GM18858 (cell line): ENCODE measurements around the gene GRK1.

Source experiments
- ATAC-seq: cut with Tn5 transposase; IDR thresholded peaks from one replicate; pipeline ENCODE4 v1.9.1; 2021; ENCODE audit not compliant: unreplicated experiment

The GRK1 gene

GRCh38 chr13:113649212-113649611 is 17.8 kb upstream of the GRK1 start:
- ATAC-seq: no peak

GRCh38 chr13:113650275-113650674 is 16.7 kb upstream of the GRK1 start:
- no peak for ATAC-seq

DNA sequence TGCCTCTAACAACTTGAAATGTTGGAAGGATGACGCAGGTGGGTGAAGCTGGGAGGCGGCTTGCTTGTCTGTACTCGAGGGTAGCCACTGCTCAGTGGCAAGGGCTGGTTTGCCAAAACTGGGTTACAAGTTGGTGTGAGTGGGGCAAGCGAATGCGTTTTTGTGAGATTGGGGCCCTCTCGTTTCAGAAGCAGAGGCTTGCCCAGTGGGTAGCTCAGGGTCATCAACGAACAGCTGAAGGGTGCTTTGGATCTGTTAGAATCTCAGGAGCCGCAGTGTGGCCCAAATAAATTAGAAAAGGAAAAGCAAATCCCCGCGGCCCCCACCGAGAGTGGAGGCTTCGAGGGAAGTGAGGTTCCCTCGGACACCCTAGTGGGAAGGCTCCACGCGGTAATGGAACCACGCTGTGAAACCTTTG is 16.3 kb upstream of the GRK1 start:
- no peak for ATAC-seq

- ATAC-seq: no peak
Observed at GRCh38 chr13:113651511-113652403, 15.3 kb upstream of the GRK1 start.

GRCh38 chr13:113652404-113653263 is 14.4 kb upstream of the GRK1 start:
- no peak for ATAC-seq

- ATAC-seq: no peak
Observed at GRCh38 chr13:113653264-113654174, 13.5 kb upstream of the GRK1 start.

- no peak for ATAC-seq
Observed at GRCh38 chr13:113654175-113654560, 12.9 kb upstream of the GRK1 start.

- no peak for ATAC-seq
Observed at GRCh38 chr13:113654591-113655345, 12.3 kb upstream of the GRK1 start.

DNA sequence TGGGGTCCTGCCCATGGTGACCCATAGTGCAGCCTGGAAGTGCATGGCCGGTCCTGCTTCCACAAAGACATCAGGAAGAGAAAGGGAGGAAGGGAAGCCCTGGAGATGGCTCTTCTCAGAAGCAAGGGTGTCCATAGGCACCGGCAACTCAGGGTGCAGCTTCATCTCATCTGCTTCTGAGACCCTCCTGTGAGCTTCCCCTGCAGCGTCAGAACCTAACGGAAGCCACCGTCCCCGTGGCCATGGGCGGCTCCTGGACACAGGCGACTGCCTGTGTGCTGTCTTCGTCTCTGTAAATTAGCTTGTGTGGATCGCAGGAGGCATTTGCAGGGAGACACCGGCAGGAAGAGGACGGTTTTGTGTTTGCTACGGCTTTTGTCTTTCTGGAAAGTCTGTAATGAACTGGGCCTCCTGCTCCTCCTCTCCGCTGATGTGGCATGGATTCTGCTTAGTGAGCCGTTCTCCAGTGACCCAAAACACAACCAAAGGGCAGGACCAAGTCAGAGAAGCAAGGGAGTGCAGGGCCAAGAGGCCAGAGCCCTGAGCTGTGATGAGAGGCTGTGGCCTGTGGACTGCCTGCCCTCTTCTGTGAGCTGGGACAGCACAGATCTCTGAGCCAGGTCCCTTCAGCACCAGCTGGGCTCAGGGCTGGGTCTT is 11.5 kb upstream of the GRK1 start:
- no peak for ATAC-seq

DNA sequence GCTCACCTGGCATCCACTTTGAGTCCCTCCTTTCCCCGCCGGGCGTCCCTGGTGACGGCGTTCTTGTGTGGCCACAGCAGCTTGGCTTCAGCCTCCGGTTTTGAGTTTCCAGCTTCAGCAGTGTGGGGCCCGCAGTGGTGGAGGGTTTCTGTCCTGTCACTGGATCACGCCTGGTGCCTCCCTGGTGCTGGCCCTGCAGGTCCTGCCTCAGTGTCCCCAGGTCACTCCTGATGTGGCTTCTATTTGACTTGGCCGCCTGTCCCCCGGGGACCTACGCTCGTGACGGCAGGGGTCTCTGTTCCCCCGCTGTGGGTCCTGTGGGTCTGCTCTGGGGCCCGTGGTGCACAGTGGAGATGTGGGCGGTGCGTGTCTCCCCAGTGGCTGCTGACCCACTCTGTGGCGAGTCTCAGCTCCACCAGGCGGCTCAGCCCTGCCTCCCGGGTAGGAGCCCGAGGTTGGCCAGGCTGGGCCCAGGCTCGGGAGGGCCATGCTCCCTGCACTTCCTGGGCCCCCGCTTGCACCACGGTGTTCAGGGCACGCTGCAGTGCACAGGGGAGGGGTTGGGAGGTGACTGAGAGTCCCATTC is 10.9 kb upstream of the GRK1 start:
- ATAC-seq: no peak

DNA sequence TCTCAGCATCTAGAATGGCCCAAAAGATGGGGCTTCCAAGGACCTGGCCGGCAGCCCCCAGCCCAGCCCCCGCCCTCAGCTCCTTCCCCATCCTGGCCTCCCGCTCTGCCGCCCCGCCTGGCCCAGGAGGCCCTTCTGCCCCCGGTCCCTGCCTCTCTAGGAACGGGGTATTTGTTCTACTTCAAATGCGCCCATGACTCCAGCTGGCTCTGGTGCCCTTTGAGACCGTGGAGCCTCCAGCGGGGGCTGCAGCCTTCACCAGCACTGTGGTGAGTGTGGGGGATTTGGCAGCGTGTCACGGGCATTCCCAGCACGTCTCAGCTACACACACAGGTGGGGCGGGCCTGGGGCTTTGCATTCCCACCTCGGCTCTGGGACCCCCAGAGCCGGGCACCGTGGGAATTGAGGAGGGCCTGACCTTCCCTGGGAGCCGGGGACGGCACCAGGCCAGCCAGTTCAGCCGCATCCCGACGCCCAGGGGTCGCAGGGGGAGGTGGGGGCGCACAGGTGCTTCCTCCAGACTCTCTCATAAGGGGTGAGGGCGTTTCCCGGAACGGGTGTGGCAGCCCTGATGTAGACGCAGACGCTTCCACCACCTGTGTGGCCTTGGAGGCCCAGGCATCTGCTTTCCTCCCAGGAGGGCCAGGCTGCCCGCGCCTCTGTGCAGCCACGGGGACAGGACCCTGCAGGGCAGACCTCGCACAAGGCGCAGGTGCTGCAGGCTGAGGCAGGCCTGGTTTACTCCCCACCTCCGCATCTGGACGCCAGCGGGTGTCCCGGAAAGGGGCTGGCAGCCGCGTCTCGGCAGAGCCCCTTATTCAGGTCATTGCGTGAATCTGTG is 10.0 kb upstream of the GRK1 start:
- no peak for ATAC-seq

GRCh38 chr13:113657851-113658741 is 8.9 kb upstream of the GRK1 start, which contains the start of gene ATP4B:
TSS of gene ATP4B (minus strand) at chr13:113658198. CDS start at chr13:113658144, 54 bp downstream.
- ATAC-seq: no peak

DNA sequence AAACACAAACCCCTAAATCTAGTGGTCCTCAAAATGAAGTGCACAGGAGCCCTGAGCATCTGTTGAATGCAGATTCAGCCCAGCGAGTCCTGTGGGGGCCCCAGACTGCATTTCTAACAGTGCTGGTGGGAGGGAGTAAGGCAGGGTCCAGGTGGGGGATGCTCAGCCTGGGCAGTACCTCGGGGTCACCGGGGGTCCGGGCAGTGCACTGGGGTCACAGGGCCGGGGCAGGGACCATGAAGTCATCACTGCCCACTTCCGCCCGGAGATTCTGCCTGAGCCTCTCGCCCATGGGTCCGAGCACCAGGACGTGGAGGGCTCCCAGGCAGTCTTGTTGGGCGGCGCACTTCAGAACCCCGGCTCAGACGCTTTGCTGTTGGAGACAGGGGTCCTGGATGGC is 8.2 kb upstream of the GRK1 start:
- no peak for ATAC-seq

- no peak for ATAC-seq
Observed at GRCh38 chr13:113659337-113659736, 7.7 kb upstream of the GRK1 start.

GRCh38 chr13:113660066-113660465 is 7.0 kb upstream of the GRK1 start:
- no peak for ATAC-seq

- no peak for ATAC-seq
Observed at GRCh38 chr13:113661509-113661908, 5.5 kb upstream of the GRK1 start.

- ATAC-seq: no peak
Observed at GRCh38 chr13:113663934-113664333, 3.1 kb upstream of the GRK1 start.
